Tibial nerve (tissue), 3 donors: ENCODE results near the gene NOP53.

Source experiments
- CTCF ChIP-seq, 5 experiments: fragments of 200-600 bp in 3 of 5; fragments of 450-650 bp in 2 of 5; sonication (generic) in 3 of 5; IDR thresholded peaks; one replicate each; pipeline ENCODE4 v1.5.1; 2016 to 2019; ENCODE audit warnings: antibody characterized with exemption in 5 of 5, mild to moderate bottlenecking in 3 of 5, moderate library complexity in 2 of 5
- POLR2A ChIP-seq, 2 donors: fragments of 450-650 bp; IDR thresholded peaks; one replicate each; pipeline ENCODE4 v1.6.1; 2017; ENCODE audit warnings: antibody characterized with exemption in 2 of 2, mild to moderate bottlenecking in 2 of 2, moderate library complexity in 2 of 2

GRCh38 chr19:47778049-47778953 lies 33.0 kb downstream of the NOP53 start, which contains the start of gene SELENOW:
- peak in 1 of 5 experiments; percentile 57 for TF ChIP-seq CTCF (IDR thresholded peaks at IDR 0.05)
- peak; percentile 82 to 96 for TF ChIP-seq POLR2A (IDR thresholded peaks at IDR 0.05)
